CD4-positive, CD25-positive, alpha-beta regulatory T cell (primary cell): ENCODE measurements around the gene ALPL. TPM values are rescaled to one million over a fixed set of nuclear protein-coding genes. Genes with fewer than 3 reads are reported as not detected.

Experiments used
- ATAC-seq, 2 donors: fragments of 150-1000 bp; cut with Tn5 transposase; one replicate each; pipeline ENCODE4 v1.10.0; 2021; ENCODE audit warnings: low read depth in 2 of 2, moderate number of reproducible peaks in 2 of 2, moderate library complexity in 1 of 2
- DNase-seq, 3 donors: peaks; one replicate each; pipeline versions ENCODE4 v3.0.0 to v3.0.0-alpha.2; 2012 to 2022; ENCODE audit warnings: mixed read lengths in 1 of 3
- H3K27ac ChIP-seq: one replicate; pipeline ENCODE4 v1.7.0; 2013; ENCODE audit warnings: mild to moderate bottlenecking, low read length; ENCODE audit not compliant: insufficient read depth, poor library complexity, severe bottlenecking
- H3K27me3 ChIP-seq: one replicate; pipeline ENCODE4 v1.7.0; 2013; ENCODE audit warnings: low read length; ENCODE audit not compliant: control insufficient read depth, insufficient read depth
- H3K36me3 ChIP-seq: one replicate; pipeline ENCODE4 v1.7.0; 2013; ENCODE audit warnings: mild to moderate bottlenecking, low read length, moderate library complexity; ENCODE audit not compliant: control insufficient read depth, insufficient read depth
- H3K4me1 ChIP-seq: 2 replicates; pipeline ENCODE4 v1.7.0; 2013; ENCODE audit warnings: mild to moderate bottlenecking, low read length; ENCODE audit not compliant: insufficient read depth, control insufficient read depth, poor library complexity, severe bottlenecking
- H3K4me3 ChIP-seq: one replicate; pipeline ENCODE4 v1.7.0; 2013; ENCODE audit warnings: low read depth, mild to moderate bottlenecking, low read length, moderate library complexity
- H3K9me3 ChIP-seq, 2 experiments: 1 replicate in 1 of 2; 2 replicates in 1 of 2; pipeline ENCODE4 v1.7.0; 2013; ENCODE audit warnings: low read length in 2 of 2, mild to moderate bottlenecking in 1 of 2, moderate library complexity in 1 of 2; ENCODE audit not compliant: control insufficient read depth in 2 of 2
- H3K27ac Mint-ChIP-seq, 3 donors: one replicate each; pipeline ENCODE4 v1.8.0; 2020 to 2022; ENCODE audit warnings: mild to moderate bottlenecking in 3 of 3, mixed read lengths in 3 of 3, moderate library complexity in 2 of 3
- H3K27me3 Mint-ChIP-seq: one replicate; pipeline ENCODE4 v1.8.0; 2022; ENCODE audit warnings: mild to moderate bottlenecking, mixed read lengths
- H3K36me3 Mint-ChIP-seq: one replicate; pipeline ENCODE4 v1.8.0; 2020; ENCODE audit warnings: mixed read lengths
- H3K4me1 Mint-ChIP-seq, 4 donors: one replicate each; pipeline ENCODE4 v1.8.0; 2020 to 2022; ENCODE audit warnings: mixed read lengths in 4 of 4, mild to moderate bottlenecking in 1 of 4
- H3K4me3 Mint-ChIP-seq, 4 donors: one replicate each; pipeline ENCODE4 v1.8.0; 2020 to 2022; ENCODE audit warnings: mild to moderate bottlenecking in 4 of 4, mixed read lengths in 4 of 4, moderate library complexity in 3 of 4
- H3K9me3 Mint-ChIP-seq, 7 donors: one replicate each; pipeline ENCODE4 v1.8.0; 2020 to 2022; ENCODE audit warnings: mixed read lengths in 7 of 7, mild to moderate bottlenecking in 3 of 7, moderate library complexity in 2 of 7
- polyA plus RNA-seq, 4 donors: library from polyadenylated mRNA; unstranded; fragments of 300-500 nt; fragmentation: Illumina TruSeq; gene quantifications; one replicate each; pipeline ENCODE4 v1.2.3, GENCODE V29; 2021
- total RNA-seq: library from RNA; stranded (reverse); gene quantifications from one replicate; pipeline ENCODE4 v1.2.3, GENCODE V29; 2022

Gene ALPL
- total and polyA plus RNA-seq, 5 donors from 2014 or later, result not detected

DNA sequence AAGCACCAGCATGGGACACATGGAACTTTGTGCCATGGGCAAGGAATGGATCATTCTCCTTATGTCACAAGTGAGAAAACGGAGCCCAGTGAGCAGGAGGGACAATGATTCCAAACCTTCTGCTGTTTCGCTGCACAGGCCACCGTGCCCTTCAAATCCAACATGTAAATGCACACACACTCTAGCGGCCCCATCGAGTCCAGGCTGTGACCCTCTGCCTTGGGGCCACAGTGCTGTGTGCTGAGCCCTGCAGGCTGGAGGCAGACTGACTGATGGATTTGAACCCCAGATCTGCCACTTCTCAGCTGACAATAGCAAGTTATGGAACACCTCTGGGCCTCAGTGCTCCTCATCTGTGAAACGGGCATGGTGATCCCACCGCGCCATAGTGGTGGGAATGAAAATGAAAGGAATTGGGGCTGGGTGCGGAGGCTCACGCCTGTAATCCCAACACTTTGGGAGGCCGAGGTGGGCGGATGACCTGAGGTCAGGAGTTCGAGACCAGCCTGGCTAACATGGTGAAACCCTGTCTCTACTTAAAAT lies 63.6 kb downstream of the ALPL start:
- H3K27me3 Mint-ChIP-seq, result peaks cover 6% of the 10 kb centered on the region
- no peaks in the 10 kb centered on the region for H3K36me3 Mint-ChIP-seq
- H3K9me3 Mint-ChIP-seq, result no peaks in the 10 kb centered on the region
- H3K27ac Mint-ChIP-seq, result no peak overlapping the region
- no peaks in the 10 kb centered on the region for H3K4me1 Mint-ChIP-seq
- no peaks in the 10 kb centered on the region for H3K36me3 ChIP-seq
- H3K27me3 ChIP-seq, result no peaks in the 10 kb centered on the region
- no peak overlapping the region for H3K4me3 Mint-ChIP-seq
- no peaks in the 10 kb centered on the region for H3K9me3 ChIP-seq
- no peak for DNase-seq
- H3K4me1 ChIP-seq, result no peaks in the 10 kb centered on the region
- no peak for ATAC-seq
- no peak overlapping the region for H3K4me3 ChIP-seq
- no peak overlapping the region for H3K27ac ChIP-seq

DNA sequence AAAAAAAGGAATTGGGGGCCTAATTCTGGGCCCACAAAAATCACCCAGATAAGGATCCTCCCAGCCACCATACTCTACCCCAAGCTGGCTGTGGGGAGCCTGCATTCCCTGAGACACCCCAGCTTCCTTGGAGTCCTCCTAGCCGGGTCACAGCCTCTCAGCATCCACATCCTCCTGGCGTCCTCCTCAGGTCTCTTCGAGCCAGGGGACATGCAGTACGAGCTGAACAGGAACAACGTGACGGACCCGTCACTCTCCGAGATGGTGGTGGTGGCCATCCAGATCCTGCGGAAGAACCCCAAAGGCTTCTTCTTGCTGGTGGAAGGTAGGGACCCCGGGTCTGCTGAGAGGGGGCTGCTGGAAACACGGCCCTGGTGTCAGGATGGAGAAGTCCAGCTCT lies 64.3 kb downstream of the ALPL start:
- Histone ChIP-seq H3K27me3 (no peaks in the 10 kb centered on the region), H3K4me3 (no peak overlapping the region), H3K36me3 (no peaks in the 10 kb centered on the region), H3K4me1 (no peaks in the 10 kb centered on the region), H3K27ac (no peak overlapping the region), H3K9me3 (no peaks in the 10 kb centered on the region)
- no peak overlapping the region for H3K4me3 Mint-ChIP-seq
- H3K27me3 Mint-ChIP-seq, result peaks cover 6% of the 10 kb centered on the region
- DNase-seq (no peak), ATAC-seq (no peak)
- no peaks in the 10 kb centered on the region for H3K9me3 Mint-ChIP-seq
- H3K36me3 Mint-ChIP-seq, result no peaks in the 10 kb centered on the region
- H3K27ac Mint-ChIP-seq, result no peak overlapping the region
- H3K4me1 Mint-ChIP-seq, result no peaks in the 10 kb centered on the region

DNA sequence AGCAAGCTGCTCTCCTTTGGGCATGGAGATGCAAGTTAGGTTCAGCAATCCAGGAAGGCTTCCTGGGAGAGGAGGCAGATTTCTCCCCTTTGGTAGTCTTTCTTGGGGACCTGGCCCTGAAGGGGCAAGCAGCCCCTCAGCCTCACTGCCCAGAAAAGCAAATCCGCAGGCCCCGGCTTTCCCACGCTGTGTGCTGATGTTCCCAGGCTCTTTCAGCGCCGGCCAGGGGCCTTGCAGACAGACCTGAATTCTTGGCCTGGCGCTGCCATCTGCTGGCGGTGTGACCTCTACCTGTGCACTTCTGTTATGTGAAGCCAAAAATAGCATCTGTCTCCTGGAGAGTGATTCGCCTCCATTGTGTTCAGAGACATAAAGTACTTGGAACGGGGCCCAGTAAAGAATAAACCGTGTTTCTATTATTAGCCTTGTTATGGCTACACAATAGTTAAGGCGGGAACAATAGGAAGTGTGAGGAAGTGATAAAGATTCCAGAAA lies 64.8 kb downstream of the ALPL start:
- no peaks in the 10 kb centered on the region for H3K36me3 Mint-ChIP-seq
- H3K27ac Mint-ChIP-seq, result no peak overlapping the region
- Histone ChIP-seq H3K27me3 (no peaks in the 10 kb centered on the region), H3K27ac (no peak overlapping the region), H3K4me3 (no peak overlapping the region), H3K36me3 (no peaks in the 10 kb centered on the region), H3K9me3 (no peaks in the 10 kb centered on the region), H3K4me1 (no peaks in the 10 kb centered on the region)
- no peaks in the 10 kb centered on the region for H3K9me3 Mint-ChIP-seq
- H3K4me1 Mint-ChIP-seq, result no peaks in the 10 kb centered on the region
- peak overlapping the region in 1 of 4 donors; percentile 38 for H3K4me3 Mint-ChIP-seq
- no peak for ATAC-seq
- peaks cover 6% of the 10 kb centered on the region for H3K27me3 Mint-ChIP-seq
- peak in 1 of 3 donors; percentile 29 for DNase-seq

DNA sequence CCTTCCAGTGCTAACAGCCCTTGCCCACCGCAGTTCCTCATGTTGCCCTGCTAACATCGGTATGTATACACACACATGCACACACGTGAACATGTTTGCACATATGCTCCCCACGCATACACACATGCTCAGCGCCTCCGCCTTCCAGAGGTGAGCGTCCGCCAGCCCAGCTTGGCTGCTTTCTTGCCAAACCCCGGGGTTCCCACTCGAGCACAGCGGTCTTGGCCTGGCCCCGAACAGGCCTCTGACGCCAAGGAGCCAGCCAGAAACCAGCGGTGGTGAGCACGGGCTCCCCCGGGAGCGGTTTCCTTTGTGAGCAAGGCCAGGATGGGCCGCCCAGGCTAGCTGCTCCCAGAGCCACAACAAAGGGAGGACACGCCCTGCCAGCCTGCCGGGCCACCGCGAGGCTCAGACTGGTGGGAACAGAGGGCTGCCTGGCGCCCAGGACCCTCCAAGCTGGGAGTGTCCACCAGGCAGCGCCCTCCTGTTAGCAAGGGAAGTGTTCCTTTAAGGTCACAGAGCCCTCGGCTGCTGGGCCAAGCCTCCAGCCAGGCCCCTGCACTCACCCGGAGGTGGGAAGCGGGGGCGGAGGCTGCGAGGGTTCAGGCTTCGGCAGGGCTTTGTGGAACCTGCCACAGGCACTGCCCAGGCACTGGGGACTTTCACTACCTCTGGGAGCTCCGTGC lies 65.4 kb downstream of the ALPL start:
- ATAC-seq (no peak), DNase-seq (no peak)
- no peaks in the 10 kb centered on the region for H3K36me3 Mint-ChIP-seq
- Histone ChIP-seq H3K27me3 (no peaks in the 10 kb centered on the region), H3K4me1 (no peaks in the 10 kb centered on the region), H3K9me3 (no peaks in the 10 kb centered on the region), H3K27ac (no peak overlapping the region), H3K4me3 (no peak overlapping the region), H3K36me3 (no peaks in the 10 kb centered on the region)
- H3K9me3 Mint-ChIP-seq, result no peaks in the 10 kb centered on the region
- H3K4me1 Mint-ChIP-seq, result no peaks in the 10 kb centered on the region
- peaks cover 6% of the 10 kb centered on the region for H3K27me3 Mint-ChIP-seq
- H3K27ac Mint-ChIP-seq, result no peak overlapping the region
- no peak overlapping the region for H3K4me3 Mint-ChIP-seq

DNA sequence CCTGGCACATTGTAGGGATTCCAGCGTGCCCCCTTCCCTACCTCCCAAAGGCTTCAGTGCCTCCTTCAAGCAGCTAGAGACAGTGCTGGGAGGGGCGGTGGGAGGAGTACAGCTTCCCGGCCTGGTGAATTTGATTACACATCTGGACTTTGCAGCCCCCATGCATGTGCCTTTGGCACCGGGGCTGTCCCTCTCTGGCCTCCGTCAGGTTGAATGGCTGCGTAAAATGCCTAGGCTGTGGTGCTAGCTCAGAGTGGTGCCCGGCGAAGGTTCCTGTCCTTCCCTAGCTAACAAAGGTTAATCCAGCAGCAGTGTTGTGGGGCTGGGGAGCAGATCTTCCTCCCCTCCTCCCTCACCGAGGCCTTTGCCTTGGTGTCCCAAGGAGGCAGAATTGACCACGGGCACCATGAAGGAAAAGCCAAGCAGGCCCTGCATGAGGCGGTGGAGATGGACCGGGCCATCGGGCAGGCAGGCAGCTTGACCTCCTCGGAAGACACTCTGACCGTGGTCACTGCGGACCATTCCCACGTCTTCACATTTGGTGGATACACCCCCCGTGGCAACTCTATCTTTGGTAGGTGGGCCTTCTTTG lies 66.2 kb downstream of the ALPL start:
- ATAC-seq, result no peak
- no peak overlapping the region for H3K27ac ChIP-seq
- H3K4me3 Mint-ChIP-seq, result no peak overlapping the region
- H3K36me3 Mint-ChIP-seq, result no peaks in the 10 kb centered on the region
- H3K9me3 ChIP-seq, result no peaks in the 10 kb centered on the region
- peaks cover 6% of the 10 kb centered on the region for H3K27me3 Mint-ChIP-seq
- H3K9me3 Mint-ChIP-seq, result no peaks in the 10 kb centered on the region
- DNase-seq, result no peak
- H3K36me3 ChIP-seq, result no peaks in the 10 kb centered on the region
- no peaks in the 10 kb centered on the region for H3K27me3 ChIP-seq
- no peaks in the 10 kb centered on the region for H3K4me1 ChIP-seq
- no peak overlapping the region for H3K4me3 ChIP-seq
- H3K4me1 Mint-ChIP-seq, result no peaks in the 10 kb centered on the region
- no peak overlapping the region for H3K27ac Mint-ChIP-seq

DNA sequence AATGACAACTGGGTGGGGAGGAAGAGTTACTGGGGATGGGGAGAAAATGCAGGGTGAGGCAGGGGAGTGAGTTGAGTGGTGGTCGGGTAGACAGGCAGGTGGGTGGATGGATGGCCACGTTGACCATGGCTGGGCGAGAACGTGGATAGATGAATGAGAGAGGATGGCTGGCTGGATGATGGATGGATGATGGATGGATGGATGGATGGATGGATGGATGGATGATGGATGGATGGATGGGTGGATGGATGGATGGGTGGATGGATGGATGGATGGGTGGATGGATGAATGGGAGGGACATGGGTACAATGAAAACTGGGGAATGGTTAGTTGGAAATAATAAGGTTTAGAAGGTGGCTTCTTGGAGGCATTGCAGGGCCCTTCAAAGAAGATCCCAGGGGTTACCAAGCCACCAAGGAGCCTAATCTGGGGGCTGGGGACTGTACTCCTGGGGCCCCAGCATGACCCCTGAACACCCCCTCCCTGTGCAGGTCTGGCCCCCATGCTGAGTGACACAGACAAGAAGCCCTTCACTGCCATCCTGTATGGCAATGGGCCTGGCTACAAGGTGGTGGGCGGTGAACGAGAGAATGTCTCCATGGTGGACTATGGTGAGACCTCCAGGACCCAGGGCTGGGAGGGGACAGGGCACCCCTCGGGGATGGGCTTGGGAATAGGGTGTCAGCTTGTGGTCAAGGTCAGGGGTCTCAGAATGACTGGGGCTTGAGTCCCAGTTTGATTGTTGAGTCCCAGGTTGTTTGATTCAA lies 67.0 kb downstream of the ALPL start:
- no peak for ATAC-seq
- no peaks in the 10 kb centered on the region for H3K9me3 ChIP-seq
- no peak overlapping the region for H3K4me3 ChIP-seq

DNA sequence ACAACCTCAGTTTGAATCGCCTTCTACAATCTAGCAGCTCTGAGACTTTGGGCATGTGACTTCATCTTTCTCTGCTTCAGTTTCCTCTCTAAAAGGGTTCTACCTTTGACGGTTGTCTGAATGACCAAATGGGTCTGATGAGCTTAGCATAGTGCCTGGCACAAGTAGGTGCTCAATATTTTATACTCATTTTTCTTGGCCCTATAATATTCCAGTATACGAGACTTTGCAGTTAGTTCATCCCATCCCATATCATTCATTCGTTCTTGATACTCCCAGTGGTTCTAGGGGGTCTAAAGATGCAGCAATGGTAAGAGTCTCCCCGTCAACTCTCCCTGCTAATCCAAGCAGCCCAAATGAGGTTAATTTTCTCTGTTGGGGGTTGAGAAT lies 67.6 kb downstream of the ALPL start:
- no peaks in the 10 kb centered on the region for H3K27me3 ChIP-seq
- no peak overlapping the region for H3K27ac Mint-ChIP-seq

More for the DNA sequence above, 67.0 kb downstream of the ALPL start:
- Mint-ChIP-seq H3K27me3 (peaks cover 6% of the 10 kb centered on the region), H3K27ac (peak overlapping the region in 1 of 3 donors; percentile 52), H3K4me3 (no peak overlapping the region), H3K36me3 (no peaks in the 10 kb centered on the region), H3K4me1 (no peaks in the 10 kb centered on the region), H3K9me3 (no peaks in the 10 kb centered on the region)
- Histone ChIP-seq H3K36me3 (no peaks in the 10 kb centered on the region), H3K27ac (no peak overlapping the region), H3K27me3 (no peaks in the 10 kb centered on the region), H3K4me1 (no peaks in the 10 kb centered on the region)
- no peak for DNase-seq

More for the DNA sequence above, 67.6 kb downstream of the ALPL start:
- Mint-ChIP-seq H3K9me3 (no peaks in the 10 kb centered on the region), H3K4me3 (no peak overlapping the region), H3K4me1 (no peaks in the 10 kb centered on the region), H3K36me3 (no peaks in the 10 kb centered on the region), H3K27me3 (peaks cover 6% of the 10 kb centered on the region)
- H3K9me3 ChIP-seq, result no peaks in the 10 kb centered on the region
- no peak overlapping the region for H3K27ac ChIP-seq
- H3K4me1 ChIP-seq, result no peaks in the 10 kb centered on the region
- H3K4me3 ChIP-seq, result no peak overlapping the region
- ATAC-seq (no peak), DNase-seq (no peak)
- no peaks in the 10 kb centered on the region for H3K36me3 ChIP-seq
